ENCODE results near the gene KIF6.

The KIF6 gene

DNA sequence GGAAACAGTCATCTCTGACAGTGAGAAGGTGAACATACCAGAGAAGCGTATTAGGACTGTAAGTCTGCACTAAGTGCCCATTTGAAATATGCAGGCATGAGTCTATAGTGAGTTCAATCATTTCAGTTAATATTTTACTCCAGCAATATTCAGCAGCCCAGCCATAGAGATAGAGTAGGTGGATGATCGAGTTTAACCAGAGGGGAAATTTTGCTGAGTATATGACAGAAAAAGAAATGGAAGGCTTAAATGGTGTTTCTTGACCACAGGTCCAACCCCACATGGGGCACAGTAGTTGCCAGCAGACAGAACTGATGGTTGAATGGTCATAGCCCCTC is 39.8 kb downstream of the KIF6 start:
- TF ChIP-seq EZH2 (optimal IDR thresholded peaks at IDR 0.05; ENCODE audit: low read depth, low read length) (no peak), EZH2phosphoT487 (IDR thresholded peaks at IDR 0.05; ENCODE audit: low read length) (no peak)
- TF ChIP-seq, protein P1, sequence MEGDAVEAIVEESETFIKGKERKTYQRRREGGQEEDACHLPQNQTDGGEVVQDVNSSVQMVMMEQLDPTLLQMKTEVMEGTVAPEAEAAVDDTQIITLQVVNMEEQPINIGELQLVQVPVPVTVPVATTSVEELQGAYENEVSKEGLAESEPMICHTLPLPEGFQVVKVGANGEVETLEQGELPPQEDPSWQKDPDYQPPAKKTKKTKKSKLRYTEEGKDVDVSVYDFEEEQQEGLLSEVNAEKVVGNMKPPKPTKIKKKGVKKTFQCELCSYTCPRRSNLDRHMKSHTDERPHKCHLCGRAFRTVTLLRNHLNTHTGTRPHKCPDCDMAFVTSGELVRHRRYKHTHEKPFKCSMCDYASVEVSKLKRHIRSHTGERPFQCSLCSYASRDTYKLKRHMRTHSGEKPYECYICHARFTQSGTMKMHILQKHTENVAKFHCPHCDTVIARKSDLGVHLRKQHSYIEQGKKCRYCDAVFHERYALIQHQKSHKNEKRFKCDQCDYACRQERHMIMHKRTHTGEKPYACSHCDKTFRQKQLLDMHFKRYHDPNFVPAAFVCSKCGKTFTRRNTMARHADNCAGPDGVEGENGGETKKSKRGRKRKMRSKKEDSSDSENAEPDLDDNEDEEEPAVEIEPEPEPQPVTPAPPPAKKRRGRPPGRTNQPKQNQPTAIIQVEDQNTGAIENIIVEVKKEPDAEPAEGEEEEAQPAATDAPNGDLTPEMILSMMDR (IDR thresholded peaks at IDR 0.05; ENCODE audit: low read length) = no peak
- H3F3A ChIP-seq (ENCODE audit: insufficient read depth, low read length) = no peaks in the 10 kb centered on the region
- no peaks in the 10 kb centered on the region for H3K4me1 ChIP-seq (ENCODE audit: low read length)
- H3K9me3 ChIP-seq (replicated peaks; ENCODE audit: insufficient read depth, low read length) = no peaks in the 10 kb centered on the region
- H3K27ac ChIP-seq (ENCODE audit: low read length) = no peak overlapping the region
- H4K20me1 ChIP-seq (ENCODE audit: insufficient read depth, low read length) = no peaks in the 10 kb centered on the region
- no peaks in the 10 kb centered on the region for H3K36me3 ChIP-seq (replicated peaks; ENCODE audit: insufficient read depth, low read length)
- no peaks in the 10 kb centered on the region for H3K9me2 ChIP-seq (replicated peaks; ENCODE audit: insufficient read depth, low read length)
- H3K4me3 ChIP-seq (ENCODE audit: low read length) = no peak overlapping the region
- no peak for DNase-seq
- no peak overlapping the region for H3K4me2 ChIP-seq (ENCODE audit: low read depth, low read length)
- H3K9ac ChIP-seq (ENCODE audit: low read length) = no peak overlapping the region
- H3K27me3 ChIP-seq (replicated peaks; ENCODE audit: insufficient read depth, low read length) = no peaks in the 10 kb centered on the region
- no peak overlapping the region for H2AFZ ChIP-seq (ENCODE audit: low read length)
- no peaks in the 10 kb centered on the region for H3K79me2 ChIP-seq (ENCODE audit: low read length)

DNA sequence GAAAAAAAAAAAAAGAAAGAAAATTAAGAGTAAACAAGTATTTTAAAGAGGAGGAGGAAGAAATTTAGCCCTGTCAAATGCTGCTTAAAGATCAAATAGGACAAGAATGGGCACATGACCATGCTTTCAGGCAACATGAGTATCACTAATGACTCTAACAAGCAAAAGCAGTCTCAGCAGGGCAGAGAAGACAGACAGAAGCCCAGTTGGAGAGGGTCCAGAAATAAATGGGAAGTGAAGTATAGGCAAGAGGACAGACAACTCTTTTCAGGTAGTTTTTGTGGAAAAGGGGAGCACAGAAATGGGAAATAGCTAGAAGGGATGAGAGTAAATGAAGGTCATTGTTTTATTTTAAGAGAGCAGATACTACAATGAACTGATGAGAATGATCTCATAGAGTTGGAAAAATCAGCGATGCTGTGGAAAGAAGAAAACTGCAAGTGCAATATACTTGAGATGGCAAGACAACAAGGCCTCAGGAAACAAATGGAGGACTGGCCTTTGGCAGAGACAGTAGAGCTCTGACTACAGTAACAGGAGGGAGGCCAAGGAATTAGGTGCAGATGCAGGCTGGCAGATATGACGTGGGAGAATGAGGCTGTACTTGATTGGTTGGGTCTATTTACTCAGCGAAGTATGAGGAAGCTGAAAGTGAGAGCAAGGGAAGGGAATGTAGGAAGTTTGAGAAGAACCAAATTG is 40.3 kb downstream of the KIF6 start:
- DNase-seq = no peak
- Histone ChIP-seq H3K4me2 (ENCODE audit: low read depth, low read length) (no peak overlapping the region), H3F3A (ENCODE audit: insufficient read depth, low read length) (no peaks in the 10 kb centered on the region), H3K27ac (ENCODE audit: low read length) (no peak overlapping the region), H3K27me3 (replicated peaks; ENCODE audit: insufficient read depth, low read length) (no peaks in the 10 kb centered on the region), H2AFZ (ENCODE audit: low read length) (no peak overlapping the region), H3K9ac (ENCODE audit: low read length) (no peak overlapping the region), H3K9me3 (replicated peaks; ENCODE audit: insufficient read depth, low read length) (no peaks in the 10 kb centered on the region), H3K36me3 (replicated peaks; ENCODE audit: insufficient read depth, low read length) (no peaks in the 10 kb centered on the region), H3K4me3 (ENCODE audit: low read length) (no peak overlapping the region), H3K9me2 (replicated peaks; ENCODE audit: insufficient read depth, low read length) (no peaks in the 10 kb centered on the region), H4K20me1 (ENCODE audit: insufficient read depth, low read length) (no peaks in the 10 kb centered on the region), H3K79me2 (ENCODE audit: low read length) (no peaks in the 10 kb centered on the region), H3K4me1 (ENCODE audit: low read length) (no peaks in the 10 kb centered on the region)
- TF ChIP-seq EZH2phosphoT487 (IDR thresholded peaks at IDR 0.05; ENCODE audit: low read length) = no peak
- TF ChIP-seq, protein P1 (IDR thresholded peaks at IDR 0.05; ENCODE audit: low read length) = no peak
- no peak for TF ChIP-seq EZH2 (optimal IDR thresholded peaks at IDR 0.05; ENCODE audit: low read depth, low read length)

DNA sequence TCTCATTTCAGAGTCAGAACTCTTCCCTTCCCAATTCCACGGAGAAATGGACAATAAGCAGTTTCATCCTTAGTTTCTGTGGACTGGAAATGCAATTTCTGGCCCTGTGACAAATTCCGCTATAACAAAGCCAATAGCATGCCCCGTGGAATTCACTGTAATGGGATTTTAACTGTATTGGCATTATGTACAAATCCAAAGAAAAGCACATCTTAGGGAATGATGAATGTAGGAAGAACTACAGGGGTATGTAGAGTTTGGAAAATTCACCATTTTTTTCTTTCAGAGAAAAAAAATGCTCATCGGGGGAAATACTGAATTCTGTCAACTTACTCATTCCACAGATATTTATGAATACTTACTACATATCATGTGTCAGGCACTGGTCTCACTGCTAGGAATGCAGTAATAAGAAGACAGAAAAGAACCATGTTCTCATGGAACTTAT is 43.5 kb downstream of the KIF6 start:
- TF ChIP-seq, protein P1 (IDR thresholded peaks at IDR 0.05; ENCODE audit: low read length) = no peak
- TF ChIP-seq EZH2 (optimal IDR thresholded peaks at IDR 0.05; ENCODE audit: low read depth, low read length) (no peak), EZH2phosphoT487 (IDR thresholded peaks at IDR 0.05; ENCODE audit: low read length) (no peak)
- Histone ChIP-seq H3K4me1 (ENCODE audit: low read length) (no peaks in the 10 kb centered on the region), H3K79me2 (ENCODE audit: low read length) (no peaks in the 10 kb centered on the region), H3K9ac (ENCODE audit: low read length) (no peak overlapping the region), H3K9me3 (replicated peaks; ENCODE audit: insufficient read depth, low read length) (no peaks in the 10 kb centered on the region), H3K36me3 (replicated peaks; ENCODE audit: insufficient read depth, low read length) (no peaks in the 10 kb centered on the region), H3K27me3 (replicated peaks; ENCODE audit: insufficient read depth, low read length) (no peaks in the 10 kb centered on the region), H3K9me2 (replicated peaks; ENCODE audit: insufficient read depth, low read length) (no peaks in the 10 kb centered on the region), H3K4me3 (ENCODE audit: low read length) (no peak overlapping the region), H3K27ac (ENCODE audit: low read length) (no peak overlapping the region), H4K20me1 (ENCODE audit: insufficient read depth, low read length) (no peaks in the 10 kb centered on the region), H2AFZ (ENCODE audit: low read length) (no peak overlapping the region), H3K4me2 (ENCODE audit: low read depth, low read length) (no peak overlapping the region), H3F3A (ENCODE audit: insufficient read depth, low read length) (no peaks in the 10 kb centered on the region)
- DNase-seq = no peak
